Common myeloid progenitor, CD34-positive (primary cell): Measurements from ENCODE around the gene WWOX.

Experiments
- CTCF ChIA-PET: fragments of 350-600 bp; sonication (Branson Sonifier 250); formaldehyde crosslinking; loops from one replicate; lab custom pipeline; 2021; ENCODE audit warnings: antibody characterized with exemption; lab: Charles Lee
- POLR2A ChIA-PET: fragments of 350-600 bp; sonication (Branson Sonifier 250); formaldehyde crosslinking; loops from one replicate; lab custom pipeline; 2021; ENCODE audit warnings: antibody characterized with exemption; lab: Charles Lee
- DNase-seq, 3 donors: peaks; one replicate each; pipeline versions ENCODE4 v3.0.0 to v3.0.0-alpha.2; 2013
- H3K27ac ChIP-seq, 2 experiments: 1 replicate in 1 of 2; 2 replicates in 1 of 2; pipeline ENCODE4 v1.7.0; 2013; ENCODE audit warnings: inconsistent platforms in 2 of 2, low read length in 2 of 2, mild to moderate bottlenecking in 2 of 2, low read depth in 1 of 2, moderate library complexity in 1 of 2; ENCODE audit not compliant: severe bottlenecking in 2 of 2, insufficient read depth in 1 of 2, poor library complexity in 1 of 2
- H3K27me3 ChIP-seq, 5 experiments: replicated peaks in 2 of 5; 1 replicate in 3 of 5; 2 replicates in 2 of 5; pipeline versions ENCODE4 v1.6.1 to v1.7.0; 2013; ENCODE audit warnings: low read length in 4 of 5, mild to moderate bottlenecking in 2 of 5, moderate library complexity in 2 of 5, inconsistent platforms in 1 of 5; ENCODE audit not compliant: insufficient read depth in 5 of 5, control insufficient read depth in 4 of 5
- H3K36me3 ChIP-seq, 4 experiments: 1 replicate in 2 of 4; 2 replicates in 2 of 4; pipeline versions ENCODE4 v1.6.1 to v1.7.0; 2013; ENCODE audit warnings: low read length in 3 of 4, control low read depth in 1 of 4, mild to moderate bottlenecking in 1 of 4; ENCODE audit not compliant: control insufficient read depth in 4 of 4, insufficient read depth in 4 of 4
- H3K4me1 ChIP-seq, 4 experiments: 1 replicate in 3 of 4; 2 replicates in 1 of 4; pipeline versions ENCODE4 v1.6.1 to v1.7.1; 2013; ENCODE audit warnings: low read length in 3 of 4, mild to moderate bottlenecking in 3 of 4, control low read depth in 1 of 4, inconsistent platforms in 1 of 4, moderate library complexity in 1 of 4; ENCODE audit not compliant: control insufficient read depth in 4 of 4, insufficient read depth in 4 of 4; ENCODE audit errors: control extremely low read depth in 1 of 4
- H3K4me3 ChIP-seq, 7 experiments: 1 replicate in 4 of 7; 2 replicates in 3 of 7; pipeline versions ENCODE4 v1.5.1 to v1.7.0; 2013; ENCODE audit warnings: mild to moderate bottlenecking in 7 of 7, low read length in 6 of 7, moderate library complexity in 6 of 7, inconsistent platforms in 2 of 7, low read depth in 2 of 7, control low read depth in 1 of 7; ENCODE audit not compliant: insufficient read depth in 4 of 7, control insufficient read depth in 1 of 7; ENCODE audit errors: extremely low read depth in 1 of 7
- H3K9me3 ChIP-seq, 5 experiments: 1 replicate in 4 of 5; 2 replicates in 1 of 5; pipeline versions ENCODE4 v1.6.1 to v1.7.1; 2013; ENCODE audit warnings: low read length in 4 of 5, mild to moderate bottlenecking in 2 of 5, inconsistent platforms in 1 of 5, low read depth in 1 of 5, moderate library complexity in 1 of 5; ENCODE audit not compliant: control insufficient read depth in 4 of 5, insufficient read depth in 2 of 5; ENCODE audit errors: control extremely low read depth in 1 of 5
- WGBS: methylation state at CpG from one replicate; pipeline ENCODE4 v1.1.5; 2013; ENCODE audit not compliant: insufficient coverage; 5-methylcytosine and 5-hydroxymethylcytosine counted together

The WWOX gene

GRCh38 chr16:78837706-78838105 is 738.3 kb downstream of the WWOX start:
- Histone ChIP-seq H3K27ac (no peak overlapping the region), H3K36me3 (no peaks in the 10 kb centered on the region), H3K4me3 (no peak overlapping the region), H3K27me3 (no peaks in the 10 kb centered on the region), H3K4me1 (no peaks in the 10 kb centered on the region), H3K9me3 (no peaks in the 10 kb centered on the region)
- DNase-seq: no peak
- CTCF ChIA-PET: no interaction called here
- POLR2A ChIA-PET: no interaction called here

GRCh38 chr16:78838276-78838675 is 738.8 kb downstream of the WWOX start:
- Histone ChIP-seq H3K4me1 (no peaks in the 10 kb centered on the region), H3K4me3 (no peak overlapping the region), H3K36me3 (no peaks in the 10 kb centered on the region), H3K27ac (no peak overlapping the region), H3K9me3 (no peaks in the 10 kb centered on the region), H3K27me3 (no peaks in the 10 kb centered on the region)
- POLR2A ChIA-PET: no interaction called here
- no peak for DNase-seq
- 100% methylated on average over 1 of the region's 5 CpGs for WGBS
- CTCF ChIA-PET: no interaction called here

DNA sequence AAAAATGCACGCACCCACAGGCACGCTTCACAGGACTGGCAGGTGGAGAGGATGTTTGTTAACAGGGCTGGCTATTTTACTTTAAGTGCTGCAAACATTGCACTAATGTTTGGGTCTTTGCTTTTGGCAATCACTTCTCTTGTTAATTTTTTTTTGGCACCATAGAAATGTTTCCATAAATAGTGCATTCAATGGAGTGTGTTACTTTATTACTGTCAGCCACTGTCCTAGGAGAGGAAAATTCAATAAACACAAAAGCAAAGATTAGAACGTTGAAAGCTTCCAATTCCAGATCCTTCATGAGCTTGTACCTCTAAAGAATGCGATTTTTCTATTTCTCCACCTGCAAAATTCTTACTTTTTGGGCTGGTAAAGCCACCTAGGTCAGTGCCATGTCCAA is 743.5 kb downstream of the WWOX start:
- CTCF ChIA-PET: no interaction called here
- Histone ChIP-seq H3K36me3 (no peaks in the 10 kb centered on the region), H3K9me3 (no peaks in the 10 kb centered on the region), H3K27ac (no peak overlapping the region), H3K27me3 (no peaks in the 10 kb centered on the region), H3K4me1 (no peaks in the 10 kb centered on the region), H3K4me3 (no peak overlapping the region)
- POLR2A ChIA-PET: interaction anchor here (0.5 kb wide), 1 partner anchor 952 kb away, joined by 4 read pairs; no protein-coding TSS in a partner anchor
- DNase-seq: no peak
- whole genome bisulfite sequencing: 100% methylated on average over 1 of the region's 4 CpGs

DNA sequence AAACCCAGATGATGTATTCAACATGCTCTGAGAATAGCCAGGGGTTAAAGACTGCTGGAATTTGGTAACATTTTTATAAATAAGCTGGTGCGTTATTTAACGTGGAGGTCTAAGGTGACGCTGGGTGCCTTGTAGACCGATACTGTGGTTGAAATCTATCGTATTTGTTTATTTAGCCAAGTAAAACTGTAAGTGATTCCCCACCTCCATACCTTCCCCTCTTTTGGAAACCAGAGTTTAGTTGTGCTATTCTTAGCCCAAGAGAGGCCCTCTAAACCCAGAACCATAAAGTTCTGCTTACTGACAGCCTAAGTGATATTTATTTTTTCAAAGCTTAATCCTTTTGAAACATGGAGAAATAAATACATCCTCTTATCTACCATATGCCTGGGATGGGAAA is 744.5 kb downstream of the WWOX start:
- no peaks in the 10 kb centered on the region for H3K9me3 ChIP-seq
- ChIA-PET CTCF (no interaction called here), POLR2A (no interaction called here)
- H3K4me1 ChIP-seq: no peaks in the 10 kb centered on the region
- no peak overlapping the region for H3K27ac ChIP-seq
- H3K36me3 ChIP-seq: no peaks in the 10 kb centered on the region
- no peak for DNase-seq
- 97% methylated on average over 5 of the region's 5 CpGs for WGBS
- H3K4me3 ChIP-seq: no peak overlapping the region
- H3K27me3 ChIP-seq: no peaks in the 10 kb centered on the region

GRCh38 chr16:78844682-78845081 is 745.2 kb downstream of the WWOX start:
- Histone ChIP-seq H3K27me3 (no peaks in the 10 kb centered on the region), H3K36me3 (no peaks in the 10 kb centered on the region), H3K4me3 (no peak overlapping the region), H3K9me3 (no peaks in the 10 kb centered on the region), H3K4me1 (no peaks in the 10 kb centered on the region), H3K27ac (no peak overlapping the region)
- POLR2A ChIA-PET: no interaction called here
- CTCF ChIA-PET: no interaction called here
- WGBS: 91% methylated on average over 7 of the region's 7 CpGs
- no peak for DNase-seq

DNA sequence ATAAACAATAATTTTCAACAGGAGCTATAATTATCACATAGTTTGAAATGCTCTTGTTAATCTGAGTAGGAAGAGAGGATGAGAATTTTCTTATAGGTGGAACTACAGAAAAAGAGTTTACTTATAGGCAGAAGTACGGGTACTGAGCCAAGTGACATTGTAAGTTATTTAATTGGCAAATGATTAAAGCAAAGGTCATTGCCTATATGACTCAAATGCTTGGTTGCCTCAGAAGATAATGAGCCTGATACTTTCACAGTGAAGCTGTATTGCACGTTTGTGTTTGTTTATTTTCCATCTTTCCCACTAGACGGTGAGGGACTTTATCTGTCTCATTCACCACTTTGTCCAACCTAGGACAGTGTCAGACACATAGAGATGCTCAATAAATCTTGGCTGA is 751.8 kb downstream of the WWOX start:
- H3K4me3 ChIP-seq: no peak overlapping the region
- POLR2A ChIA-PET: interaction anchor here (0.6 kb wide), 1 partner anchor 477 kb away, joined by 3 read pairs; no protein-coding TSS in a partner anchor
- no peaks in the 10 kb centered on the region for H3K4me1 ChIP-seq
- WGBS: 100% methylated on average over 3 of the region's 3 CpGs
- H3K9me3 ChIP-seq: no peaks in the 10 kb centered on the region
- no peak for DNase-seq
- H3K27ac ChIP-seq: no peak overlapping the region
- H3K27me3 ChIP-seq: no peaks in the 10 kb centered on the region
- no peaks in the 10 kb centered on the region for H3K36me3 ChIP-seq
- CTCF ChIA-PET: no interaction called here

DNA sequence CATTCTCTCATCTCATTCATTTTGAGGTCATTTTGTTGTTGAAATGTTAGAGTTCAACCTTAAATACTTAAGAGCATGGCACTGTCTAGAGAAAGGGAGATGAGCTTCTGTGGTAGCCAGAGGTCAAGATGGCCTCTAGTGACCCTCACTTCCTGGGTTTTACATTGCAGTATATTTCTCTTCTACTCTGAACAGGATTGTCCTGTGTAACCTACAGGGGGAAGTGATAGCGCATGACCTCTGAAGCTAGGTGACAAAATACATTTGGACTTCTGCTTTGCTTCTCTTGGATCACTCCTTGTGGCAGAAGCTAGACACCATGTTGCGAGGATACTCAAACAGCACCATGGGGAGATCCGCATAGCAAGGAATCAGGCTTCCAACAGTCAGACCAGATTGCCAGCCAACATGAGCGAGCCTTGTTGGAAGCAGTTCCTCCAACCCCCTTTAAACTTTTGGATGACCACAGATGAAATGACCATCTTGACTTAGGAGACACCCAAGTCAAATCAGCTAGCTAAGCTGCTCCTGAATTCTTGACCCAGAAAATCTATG is 752.7 kb downstream of the WWOX start:
- ChIA-PET CTCF (interaction anchor here (0.7 kb wide), 1 partner anchor 14 kb away, joined by 3 read pairs; no protein-coding TSS in a partner anchor), POLR2A (no interaction called here)
- H3K9me3 ChIP-seq: no peaks in the 10 kb centered on the region
- H3K36me3 ChIP-seq: no peaks in the 10 kb centered on the region
- H3K4me1 ChIP-seq: no peaks in the 10 kb centered on the region
- DNase-seq: no peak
- no peak overlapping the region for H3K27ac ChIP-seq
- no peaks in the 10 kb centered on the region for H3K27me3 ChIP-seq
- no peak overlapping the region for H3K4me3 ChIP-seq
- 96% methylated on average over 4 of the region's 4 CpGs for WGBS
